Renal cortical epithelial cell (primary cell): ENCODE results near the gene PRKAR2A. TPM values are rescaled to one million over a fixed set of nuclear protein-coding genes. Genes with fewer than 3 reads are reported as not detected.

ENCODE experiments used
- total RNA-seq: library from RNA; depleted of rRNA; stranded (reverse); fragments of >200 nt; gene quantifications from 2 replicates; pipeline ENCODE4 v1.2.3, GENCODE V29; 2014

PRKAR2A gene
- total RNA-seq, 1 donor from 2014 or later = 44.5 TPM

Other genes starting within 250 kb of the PRKAR2A start
- gene UQCRC1, start 238.2 kb downstream of the PRKAR2A start, total RNA-seq = 549 and 618 TPM in 2 replicates
- gene TMEM89, start 226.1 kb downstream of the PRKAR2A start, total RNA-seq = not detected in 2 replicates
- 21.0 and 45.5 TPM in 2 replicates for gene SLC26A6, start 212.4 kb downstream of the PRKAR2A start, total RNA-seq
- 1.9 and 2.7 TPM in 2 replicates for gene CELSR3, start 185.0 kb downstream of the PRKAR2A start, total RNA-seq
- gene NCKIPSD, start 162.0 kb downstream of the PRKAR2A start, total RNA-seq = 6.3 and 26.7 TPM in 2 replicates
- 50.7 and 96.5 TPM in 2 replicates for gene IP6K2, start 130.7 kb downstream of the PRKAR2A start, total RNA-seq
- gene SLC25A20, start 51.0 kb upstream of the PRKAR2A start, total RNA-seq = 22.4 and 23.4 TPM in 2 replicates
- 63.2 and 79.8 TPM in 2 replicates for gene ARIH2, start 71.0 kb upstream of the PRKAR2A start, total RNA-seq
- gene P4HTM, start 142.4 kb upstream of the PRKAR2A start, total RNA-seq = 22.7 and 47.1 TPM in 2 replicates
- gene WDR6, start 159.5 kb upstream of the PRKAR2A start, total RNA-seq = 69.8 and 134 TPM in 2 replicates
- 54.4 and 64.5 TPM in 2 replicates for gene DALRD3, start 170.7 kb upstream of the PRKAR2A start, total RNA-seq
- gene NDUFAF3, start 174.2 kb upstream of the PRKAR2A start, total RNA-seq = 50.5 and 66.9 TPM in 2 replicates
- gene IMPDH2, start 181.5 kb upstream of the PRKAR2A start, total RNA-seq = 135 and 218 TPM in 2 replicates
- 55.3 and 94.3 TPM in 2 replicates for gene QRICH1, start 246.2 kb upstream of the PRKAR2A start, total RNA-seq